Measurements from ENCODE around the gene ZNF132. TPM values are rescaled to one million over a fixed set of nuclear protein-coding genes. Genes with fewer than 3 reads are reported as not detected.
A peak's percentile ranks its signal among the peaks of the same experiment; 100 is the strongest.

The ZNF132 gene
- total and polyA plus RNA-seq, 9 of the 15 experiments (the other 6 are each of a cell fraction or from before 2014, with no cell fraction given): 0.03 to 0.42 (median 0.10) TPM; not detected in 5

DNA sequence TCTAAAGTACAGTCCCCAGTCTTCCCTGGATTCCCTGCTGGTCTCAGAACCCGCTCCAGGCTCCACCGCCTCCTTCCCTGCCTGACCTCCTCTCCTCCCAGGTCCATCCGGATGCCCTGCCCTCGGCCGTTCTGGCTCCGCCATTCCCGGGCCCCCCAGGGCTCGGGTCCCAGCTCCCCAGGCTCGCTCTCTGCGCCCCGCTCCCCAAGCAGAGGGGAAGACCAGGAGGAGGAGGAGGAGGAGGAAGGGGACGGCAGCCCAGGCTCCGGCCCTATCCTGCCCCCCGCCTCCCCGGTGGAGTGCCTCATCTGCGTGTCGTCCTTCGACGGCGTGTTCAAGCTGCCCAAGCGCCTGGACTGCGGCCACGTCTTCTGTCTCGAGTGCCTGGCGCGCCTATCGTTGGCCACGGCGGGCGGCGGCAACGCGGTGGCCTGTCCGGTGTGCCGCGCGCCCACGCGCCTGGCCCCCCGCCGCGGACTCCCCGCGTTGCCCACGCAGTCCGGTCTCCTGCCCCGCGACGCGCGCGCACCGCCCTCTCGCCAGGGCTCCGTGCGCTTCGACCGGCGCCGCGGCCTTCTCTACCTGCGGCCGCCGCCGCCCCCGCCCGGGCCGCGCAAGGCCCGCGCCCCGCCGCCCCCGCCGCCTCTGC, 43.9 kb downstream of the ZNF132 start (continued):
- TF ChIP-seq, protein P1, sequence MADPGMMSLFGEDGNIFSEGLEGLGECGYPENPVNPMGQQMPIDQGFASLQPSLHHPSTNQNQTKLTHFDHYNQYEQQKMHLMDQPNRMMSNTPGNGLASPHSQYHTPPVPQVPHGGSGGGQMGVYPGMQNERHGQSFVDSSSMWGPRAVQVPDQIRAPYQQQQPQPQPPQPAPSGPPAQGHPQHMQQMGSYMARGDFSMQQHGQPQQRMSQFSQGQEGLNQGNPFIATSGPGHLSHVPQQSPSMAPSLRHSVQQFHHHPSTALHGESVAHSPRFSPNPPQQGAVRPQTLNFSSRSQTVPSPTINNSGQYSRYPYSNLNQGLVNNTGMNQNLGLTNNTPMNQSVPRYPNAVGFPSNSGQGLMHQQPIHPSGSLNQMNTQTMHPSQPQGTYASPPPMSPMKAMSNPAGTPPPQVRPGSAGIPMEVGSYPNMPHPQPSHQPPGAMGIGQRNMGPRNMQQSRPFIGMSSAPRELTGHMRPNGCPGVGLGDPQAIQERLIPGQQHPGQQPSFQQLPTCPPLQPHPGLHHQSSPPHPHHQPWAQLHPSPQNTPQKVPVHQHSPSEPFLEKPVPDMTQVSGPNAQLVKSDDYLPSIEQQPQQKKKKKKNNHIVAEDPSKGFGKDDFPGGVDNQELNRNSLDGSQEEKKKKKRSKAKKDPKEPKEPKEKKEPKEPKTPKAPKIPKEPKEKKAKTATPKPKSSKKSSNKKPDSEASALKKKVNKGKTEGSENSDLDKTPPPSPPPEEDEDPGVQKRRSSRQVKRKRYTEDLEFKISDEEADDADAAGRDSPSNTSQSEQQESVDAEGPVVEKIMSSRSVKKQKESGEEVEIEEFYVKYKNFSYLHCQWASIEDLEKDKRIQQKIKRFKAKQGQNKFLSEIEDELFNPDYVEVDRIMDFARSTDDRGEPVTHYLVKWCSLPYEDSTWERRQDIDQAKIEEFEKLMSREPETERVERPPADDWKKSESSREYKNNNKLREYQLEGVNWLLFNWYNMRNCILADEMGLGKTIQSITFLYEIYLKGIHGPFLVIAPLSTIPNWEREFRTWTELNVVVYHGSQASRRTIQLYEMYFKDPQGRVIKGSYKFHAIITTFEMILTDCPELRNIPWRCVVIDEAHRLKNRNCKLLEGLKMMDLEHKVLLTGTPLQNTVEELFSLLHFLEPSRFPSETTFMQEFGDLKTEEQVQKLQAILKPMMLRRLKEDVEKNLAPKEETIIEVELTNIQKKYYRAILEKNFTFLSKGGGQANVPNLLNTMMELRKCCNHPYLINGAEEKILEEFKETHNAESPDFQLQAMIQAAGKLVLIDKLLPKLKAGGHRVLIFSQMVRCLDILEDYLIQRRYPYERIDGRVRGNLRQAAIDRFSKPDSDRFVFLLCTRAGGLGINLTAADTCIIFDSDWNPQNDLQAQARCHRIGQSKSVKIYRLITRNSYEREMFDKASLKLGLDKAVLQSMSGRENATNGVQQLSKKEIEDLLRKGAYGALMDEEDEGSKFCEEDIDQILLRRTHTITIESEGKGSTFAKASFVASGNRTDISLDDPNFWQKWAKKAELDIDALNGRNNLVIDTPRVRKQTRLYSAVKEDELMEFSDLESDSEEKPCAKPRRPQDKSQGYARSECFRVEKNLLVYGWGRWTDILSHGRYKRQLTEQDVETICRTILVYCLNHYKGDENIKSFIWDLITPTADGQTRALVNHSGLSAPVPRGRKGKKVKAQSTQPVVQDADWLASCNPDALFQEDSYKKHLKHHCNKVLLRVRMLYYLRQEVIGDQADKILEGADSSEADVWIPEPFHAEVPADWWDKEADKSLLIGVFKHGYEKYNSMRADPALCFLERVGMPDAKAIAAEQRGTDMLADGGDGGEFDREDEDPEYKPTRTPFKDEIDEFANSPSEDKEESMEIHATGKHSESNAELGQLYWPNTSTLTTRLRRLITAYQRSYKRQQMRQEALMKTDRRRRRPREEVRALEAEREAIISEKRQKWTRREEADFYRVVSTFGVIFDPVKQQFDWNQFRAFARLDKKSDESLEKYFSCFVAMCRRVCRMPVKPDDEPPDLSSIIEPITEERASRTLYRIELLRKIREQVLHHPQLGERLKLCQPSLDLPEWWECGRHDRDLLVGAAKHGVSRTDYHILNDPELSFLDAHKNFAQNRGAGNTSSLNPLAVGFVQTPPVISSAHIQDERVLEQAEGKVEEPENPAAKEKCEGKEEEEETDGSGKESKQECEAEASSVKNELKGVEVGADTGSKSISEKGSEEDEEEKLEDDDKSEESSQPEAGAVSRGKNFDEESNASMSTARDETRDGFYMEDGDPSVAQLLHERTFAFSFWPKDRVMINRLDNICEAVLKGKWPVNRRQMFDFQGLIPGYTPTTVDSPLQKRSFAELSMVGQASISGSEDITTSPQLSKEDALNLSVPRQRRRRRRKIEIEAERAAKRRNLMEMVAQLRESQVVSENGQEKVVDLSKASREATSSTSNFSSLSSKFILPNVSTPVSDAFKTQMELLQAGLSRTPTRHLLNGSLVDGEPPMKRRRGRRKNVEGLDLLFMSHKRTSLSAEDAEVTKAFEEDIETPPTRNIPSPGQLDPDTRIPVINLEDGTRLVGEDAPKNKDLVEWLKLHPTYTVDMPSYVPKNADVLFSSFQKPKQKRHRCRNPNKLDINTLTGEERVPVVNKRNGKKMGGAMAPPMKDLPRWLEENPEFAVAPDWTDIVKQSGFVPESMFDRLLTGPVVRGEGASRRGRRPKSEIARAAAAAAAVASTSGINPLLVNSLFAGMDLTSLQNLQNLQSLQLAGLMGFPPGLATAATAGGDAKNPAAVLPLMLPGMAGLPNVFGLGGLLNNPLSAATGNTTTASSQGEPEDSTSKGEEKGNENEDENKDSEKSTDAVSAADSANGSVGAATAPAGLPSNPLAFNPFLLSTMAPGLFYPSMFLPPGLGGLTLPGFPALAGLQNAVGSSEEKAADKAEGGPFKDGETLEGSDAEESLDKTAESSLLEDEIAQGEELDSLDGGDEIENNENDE (IDR thresholded peaks at IDR 0.05; ENCODE audit: low read depth, low read length): peak; percentile 22
- TF ChIP-seq POLR2B (IDR thresholded peaks at IDR 0.05; ENCODE audit: low read depth, partially characterized antibody): peak; percentile 2

Measured in K562 (cell line).